K562 (cell line): ENCODE measurements around the gene ATP9A. TPM values are rescaled to one million over a fixed set of nuclear protein-coding genes. Genes with fewer than 3 reads are reported as not detected.

Experiments
- CBFB ChIP-seq: sonication (generic); formaldehyde crosslinking; IDR thresholded peaks from 2 replicates; pipeline ENCODE4 v1.4.0; 2020; ENCODE audit warnings: mild to moderate bottlenecking, missing genetic modification reagents
- CHD2 ChIP-seq: IDR thresholded peaks from 2 replicates; pipeline ENCODE4 v1.6.1; 2011; ENCODE audit warnings: low read depth, low read length
- KAT7 ChIP-seq: sonication (generic); formaldehyde crosslinking; IDR thresholded peaks from 2 replicates; pipeline ENCODE4 v1.8.0; 2022; ENCODE audit warnings: missing genetic modification reagents, mild to moderate bottlenecking, borderline replicate concordance
- MIER1 ChIP-seq: fragments of 450-650 bp; IDR thresholded peaks from 2 replicates; pipeline ENCODE4 v1.6.1; 2016; ENCODE audit warnings: antibody characterized with exemption, mild to moderate bottlenecking, low read depth
- NFRKB ChIP-seq: fragments of 450-650 bp; IDR thresholded peaks from 2 replicates; pipeline ENCODE4 v1.6.1; 2016; ENCODE audit warnings: low read depth
- ZFP1 ChIP-seq: fragments of 450-650 bp; formaldehyde crosslinking; IDR thresholded peaks from 2 replicates; pipeline ENCODE4 v1.4.0; 2020; ENCODE audit warnings: mild to moderate bottlenecking, mixed read lengths
- polyA plus RNA-seq, 8 experiments: library from polyadenylated mRNA; depleted of rRNA in 4 of 8; stranded (reverse) in 5 of 8; unstranded in 3 of 8; fragments of >200 nt; fragmentation: Nextera tagmentation in 2 of 8; fragmentation: Illumina TruSeq in 1 of 8; extraction: Ambion mirVana in 2 of 8; extraction: Trizol in 1 of 8; gene quantifications; 2 replicates each; pipeline versions ENCODE4 v1.2.1 to v1.2.3, GENCODE V29; 2011 to 2014; ENCODE audit warnings: inconsistent platforms in 1 of 8, missing spikeins in 1 of 8
- total RNA-seq, 7 experiments: library from RNA; depleted of rRNA in 6 of 7; stranded (reverse); fragments of >200 nt in 6 of 7; fragmentation: Illumina TruSeq in 2 of 7; extraction: Trizol in 2 of 7; gene quantifications; 2 replicates each; pipeline versions ENCODE4 v1.2.1 to v1.2.3, GENCODE V29; 2011 to 2021; ENCODE audit warnings: low replicate concordance in 1 of 7
- TF ChIP-seq, protein P1 (sequence below): fragments of 150-350 bp; conservative IDR thresholded peaks from 2 replicates; pipeline ENCODE4 v1.6.1; 2014; ENCODE audit warnings: low read length
- TF ChIP-seq, protein P2 (sequence below): fragments of 250-450 bp; sonication (Bioruptor Pico); IDR thresholded peaks from 2 replicates; pipeline ENCODE4 v1.4.0; 2020
- TF ChIP-seq, protein P3 (sequence below): sonication (generic); formaldehyde crosslinking; IDR thresholded peaks from 2 replicates; pipeline ENCODE4 v1.8.1; 2023; ENCODE audit warnings: mild to moderate bottlenecking, missing genetic modification reagents
- TF ChIP-seq, protein P4 (sequence below): sonication (generic); formaldehyde crosslinking; IDR thresholded peaks from 2 replicates; pipeline ENCODE4 v1.8.0; 2022; ENCODE audit warnings: mild to moderate bottlenecking, low read depth, missing genetic modification reagents
- TF ChIP-seq, protein P5 (sequence below): fragments of 450-650 bp; IDR thresholded peaks from 2 replicates; pipeline ENCODE4 v1.6.1; 2016; ENCODE audit warnings: antibody characterized with exemption
- TF ChIP-seq, protein P6 (sequence below): fragments of 450-650 bp; formaldehyde crosslinking; IDR thresholded peaks from 2 replicates; pipeline ENCODE4 v1.4.0; 2022; ENCODE audit warnings: missing genetic modification characterization

ATP9A gene
- total and polyA plus RNA-seq, 9 of the 15 experiments (the other 6 are each of a cell fraction or from before 2014, with no cell fraction given), result 0.18 to 0.62 (median 0.29) TPM

DNA sequence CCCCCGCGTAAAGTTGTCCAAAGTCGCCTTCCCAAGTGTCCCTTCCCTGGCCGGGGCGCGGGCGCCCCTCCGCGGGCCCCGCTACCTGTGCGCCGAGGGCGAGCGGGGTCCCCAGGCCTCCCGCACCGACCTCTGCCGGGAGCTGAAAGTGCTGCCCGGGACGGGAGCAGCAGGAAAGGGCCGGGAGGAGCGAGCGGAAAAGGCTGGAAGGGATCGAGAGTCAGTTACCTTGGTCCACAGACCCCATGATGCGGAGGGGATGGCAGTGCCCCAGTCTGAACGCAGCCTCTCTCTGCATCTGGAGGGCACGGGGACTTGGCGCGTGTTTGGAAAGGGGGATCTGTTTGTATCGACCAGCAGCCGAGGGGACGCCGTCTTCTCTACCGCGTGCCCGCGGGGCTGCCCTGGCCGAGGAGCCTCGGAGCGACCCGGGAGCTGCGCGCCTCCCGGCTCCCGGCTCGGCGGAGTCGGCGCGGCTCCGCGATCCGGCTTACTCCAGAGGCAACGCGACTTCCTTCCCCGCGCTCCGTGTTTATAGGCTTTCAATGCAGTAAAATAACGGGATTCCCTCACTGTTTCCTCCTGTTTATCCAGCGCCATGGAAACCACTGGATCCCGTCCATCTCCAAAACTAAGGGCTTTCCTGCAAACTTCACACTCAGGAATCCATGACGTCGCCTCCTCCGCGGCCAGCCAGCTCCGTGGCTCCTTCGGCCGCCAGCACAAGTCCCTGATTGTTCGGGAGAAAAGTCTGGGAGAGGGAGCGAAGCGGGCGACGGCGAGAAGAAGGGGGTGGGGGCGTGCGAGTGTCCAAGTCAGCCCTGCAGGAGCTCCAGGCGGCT, 205.6 kb downstream of the ATP9A start (continued):
- TF ChIP-seq, protein P1, sequence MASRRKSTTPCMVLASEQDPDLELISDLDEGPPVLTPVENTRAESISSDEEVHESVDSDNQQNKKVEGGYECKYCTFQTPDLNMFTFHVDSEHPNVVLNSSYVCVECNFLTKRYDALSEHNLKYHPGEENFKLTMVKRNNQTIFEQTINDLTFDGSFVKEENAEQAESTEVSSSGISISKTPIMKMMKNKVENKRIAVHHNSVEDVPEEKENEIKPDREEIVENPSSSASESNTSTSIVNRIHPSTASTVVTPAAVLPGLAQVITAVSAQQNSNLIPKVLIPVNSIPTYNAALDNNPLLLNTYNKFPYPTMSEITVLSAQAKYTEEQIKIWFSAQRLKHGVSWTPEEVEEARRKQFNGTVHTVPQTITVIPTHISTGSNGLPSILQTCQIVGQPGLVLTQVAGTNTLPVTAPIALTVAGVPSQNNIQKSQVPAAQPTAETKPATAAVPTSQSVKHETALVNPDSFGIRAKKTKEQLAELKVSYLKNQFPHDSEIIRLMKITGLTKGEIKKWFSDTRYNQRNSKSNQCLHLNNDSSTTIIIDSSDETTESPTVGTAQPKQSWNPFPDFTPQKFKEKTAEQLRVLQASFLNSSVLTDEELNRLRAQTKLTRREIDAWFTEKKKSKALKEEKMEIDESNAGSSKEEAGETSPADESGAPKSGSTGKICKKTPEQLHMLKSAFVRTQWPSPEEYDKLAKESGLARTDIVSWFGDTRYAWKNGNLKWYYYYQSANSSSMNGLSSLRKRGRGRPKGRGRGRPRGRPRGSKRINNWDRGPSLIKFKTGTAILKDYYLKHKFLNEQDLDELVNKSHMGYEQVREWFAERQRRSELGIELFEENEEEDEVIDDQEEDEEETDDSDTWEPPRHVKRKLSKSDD, result no peak
- TF ChIP-seq KAT7 (CRISPR knock-in tag) (no peak), CBFB (CRISPR knock-in tag) (no peak), CHD2 (no peak), ZFP1 (CRISPR knock-in tag) (no peak), MIER1 (no peak), NFRKB (no peak)
- TF ChIP-seq, protein P2, sequence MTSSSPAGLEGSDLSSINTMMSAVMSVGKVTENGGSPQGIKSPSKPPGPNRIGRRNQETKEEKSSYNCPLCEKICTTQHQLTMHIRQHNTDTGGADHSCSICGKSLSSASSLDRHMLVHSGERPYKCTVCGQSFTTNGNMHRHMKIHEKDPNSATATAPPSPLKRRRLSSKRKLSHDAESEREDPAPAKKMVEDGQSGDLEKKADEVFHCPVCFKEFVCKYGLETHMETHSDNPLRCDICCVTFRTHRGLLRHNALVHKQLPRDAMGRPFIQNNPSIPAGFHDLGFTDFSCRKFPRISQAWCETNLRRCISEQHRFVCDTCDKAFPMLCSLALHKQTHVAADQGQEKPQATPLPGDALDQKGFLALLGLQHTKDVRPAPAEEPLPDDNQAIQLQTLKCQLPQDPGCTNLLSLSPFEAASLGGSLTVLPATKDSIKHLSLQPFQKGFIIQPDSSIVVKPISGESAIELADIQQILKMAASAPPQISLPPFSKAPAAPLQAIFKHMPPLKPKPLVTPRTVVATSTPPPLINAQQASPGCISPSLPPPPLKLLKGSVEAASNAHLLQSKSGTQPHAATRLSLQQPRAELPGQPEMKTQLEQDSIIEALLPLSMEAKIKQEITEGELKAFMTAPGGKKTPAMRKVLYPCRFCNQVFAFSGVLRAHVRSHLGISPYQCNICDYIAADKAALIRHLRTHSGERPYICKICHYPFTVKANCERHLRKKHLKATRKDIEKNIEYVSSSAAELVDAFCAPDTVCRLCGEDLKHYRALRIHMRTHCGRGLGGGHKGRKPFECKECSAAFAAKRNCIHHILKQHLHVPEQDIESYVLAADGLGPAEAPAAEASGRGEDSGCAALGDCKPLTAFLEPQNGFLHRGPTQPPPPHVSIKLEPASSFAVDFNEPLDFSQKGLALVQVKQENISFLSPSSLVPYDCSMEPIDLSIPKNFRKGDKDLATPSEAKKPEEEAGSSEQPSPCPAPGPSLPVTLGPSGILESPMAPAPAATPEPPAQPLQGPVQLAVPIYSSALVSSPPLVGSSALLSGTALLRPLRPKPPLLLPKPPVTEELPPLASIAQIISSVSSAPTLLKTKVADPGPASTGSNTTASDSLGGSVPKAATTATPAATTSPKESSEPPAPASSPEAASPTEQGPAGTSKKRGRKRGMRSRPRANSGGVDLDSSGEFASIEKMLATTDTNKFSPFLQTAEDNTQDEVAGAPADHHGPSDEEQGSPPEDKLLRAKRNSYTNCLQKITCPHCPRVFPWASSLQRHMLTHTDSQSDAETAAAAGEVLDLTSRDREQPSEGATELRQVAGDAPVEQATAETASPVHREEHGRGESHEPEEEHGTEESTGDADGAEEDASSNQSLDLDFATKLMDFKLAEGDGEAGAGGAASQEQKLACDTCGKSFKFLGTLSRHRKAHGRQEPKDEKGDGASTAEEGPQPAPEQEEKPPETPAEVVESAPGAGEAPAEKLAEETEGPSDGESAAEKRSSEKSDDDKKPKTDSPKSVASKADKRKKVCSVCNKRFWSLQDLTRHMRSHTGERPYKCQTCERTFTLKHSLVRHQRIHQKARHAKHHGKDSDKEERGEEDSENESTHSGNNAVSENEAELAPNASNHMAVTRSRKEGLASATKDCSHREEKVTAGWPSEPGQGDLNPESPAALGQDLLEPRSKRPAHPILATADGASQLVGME (CRISPR knock-in tag), result no peak
- TF ChIP-seq, protein P3, sequence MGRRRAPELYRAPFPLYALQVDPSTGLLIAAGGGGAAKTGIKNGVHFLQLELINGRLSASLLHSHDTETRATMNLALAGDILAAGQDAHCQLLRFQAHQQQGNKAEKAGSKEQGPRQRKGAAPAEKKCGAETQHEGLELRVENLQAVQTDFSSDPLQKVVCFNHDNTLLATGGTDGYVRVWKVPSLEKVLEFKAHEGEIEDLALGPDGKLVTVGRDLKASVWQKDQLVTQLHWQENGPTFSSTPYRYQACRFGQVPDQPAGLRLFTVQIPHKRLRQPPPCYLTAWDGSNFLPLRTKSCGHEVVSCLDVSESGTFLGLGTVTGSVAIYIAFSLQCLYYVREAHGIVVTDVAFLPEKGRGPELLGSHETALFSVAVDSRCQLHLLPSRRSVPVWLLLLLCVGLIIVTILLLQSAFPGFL (CRISPR knock-in tag), result no peak
- TF ChIP-seq, protein P4, sequence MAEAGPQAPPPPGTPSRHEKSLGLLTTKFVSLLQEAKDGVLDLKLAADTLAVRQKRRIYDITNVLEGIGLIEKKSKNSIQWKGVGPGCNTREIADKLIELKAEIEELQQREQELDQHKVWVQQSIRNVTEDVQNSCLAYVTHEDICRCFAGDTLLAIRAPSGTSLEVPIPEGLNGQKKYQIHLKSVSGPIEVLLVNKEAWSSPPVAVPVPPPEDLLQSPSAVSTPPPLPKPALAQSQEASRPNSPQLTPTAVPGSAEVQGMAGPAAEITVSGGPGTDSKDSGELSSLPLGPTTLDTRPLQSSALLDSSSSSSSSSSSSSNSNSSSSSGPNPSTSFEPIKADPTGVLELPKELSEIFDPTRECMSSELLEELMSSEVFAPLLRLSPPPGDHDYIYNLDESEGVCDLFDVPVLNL, result no peak
- TF ChIP-seq, protein P5, sequence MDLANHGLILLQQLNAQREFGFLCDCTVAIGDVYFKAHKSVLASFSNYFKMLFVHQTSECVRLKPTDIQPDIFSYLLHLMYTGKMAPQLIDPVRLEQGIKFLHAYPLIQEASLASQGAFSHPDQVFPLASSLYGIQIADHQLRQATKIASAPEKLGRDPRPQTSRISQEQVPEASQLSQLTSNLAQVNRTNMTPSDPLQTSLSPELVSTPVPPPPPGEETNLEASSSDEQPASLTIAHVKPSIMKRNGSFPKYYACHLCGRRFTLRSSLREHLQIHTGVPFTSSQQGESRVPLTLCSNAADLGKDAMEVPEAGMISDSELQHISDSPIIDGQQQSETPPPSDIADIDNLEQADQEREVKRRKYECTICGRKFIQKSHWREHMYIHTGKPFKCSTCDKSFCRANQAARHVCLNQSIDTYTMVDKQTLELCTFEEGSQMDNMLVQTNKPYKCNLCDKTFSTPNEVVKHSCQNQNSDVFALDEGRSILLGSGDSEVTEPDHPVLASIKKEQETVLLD, result no peak
- TF ChIP-seq, protein P6, sequence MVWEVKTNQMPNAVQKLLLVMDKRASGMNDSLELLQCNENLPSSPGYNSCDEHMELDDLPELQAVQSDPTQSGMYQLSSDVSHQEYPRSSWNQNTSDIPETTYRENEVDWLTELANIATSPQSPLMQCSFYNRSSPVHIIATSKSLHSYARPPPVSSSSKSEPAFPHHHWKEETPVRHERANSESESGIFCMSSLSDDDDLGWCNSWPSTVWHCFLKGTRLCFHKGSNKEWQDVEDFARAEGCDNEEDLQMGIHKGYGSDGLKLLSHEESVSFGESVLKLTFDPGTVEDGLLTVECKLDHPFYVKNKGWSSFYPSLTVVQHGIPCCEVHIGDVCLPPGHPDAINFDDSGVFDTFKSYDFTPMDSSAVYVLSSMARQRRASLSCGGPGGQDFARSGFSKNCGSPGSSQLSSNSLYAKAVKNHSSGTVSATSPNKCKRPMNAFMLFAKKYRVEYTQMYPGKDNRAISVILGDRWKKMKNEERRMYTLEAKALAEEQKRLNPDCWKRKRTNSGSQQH, result no peak
